Muscle layer of colon (tissue), 2 donors: Measurements from ENCODE around the gene PPARGC1A.

Experiments
- H3K27ac ChIP-seq: one replicate; pipeline ENCODE4 v1.7.0; 2013; ENCODE audit warnings: low read depth, mild to moderate bottlenecking, low read length, moderate library complexity
- H3K27me3 ChIP-seq, 2 donors: one replicate each; pipeline ENCODE4 v1.7.0; 2013; ENCODE audit warnings: low read length in 2 of 2, mild to moderate bottlenecking in 2 of 2; ENCODE audit not compliant: insufficient read depth in 2 of 2, control insufficient read depth in 1 of 2
- H3K36me3 ChIP-seq: one replicate; pipeline ENCODE4 v1.7.0; 2013; ENCODE audit warnings: mild to moderate bottlenecking, low read length; ENCODE audit not compliant: insufficient read depth
- H3K4me1 ChIP-seq: one replicate; pipeline ENCODE4 v1.7.0; 2013; ENCODE audit warnings: mild to moderate bottlenecking, low read length; ENCODE audit not compliant: insufficient read depth
- H3K4me3 ChIP-seq, 2 donors: one replicate each; pipeline ENCODE4 v1.7.0; 2013; ENCODE audit warnings: low read length in 2 of 2, low read depth in 1 of 2, mild to moderate bottlenecking in 1 of 2, moderate library complexity in 1 of 2
- H3K9ac ChIP-seq: one replicate; pipeline ENCODE4 v1.7.0; 2013; ENCODE audit warnings: low read length
- H3K9me3 ChIP-seq: one replicate; pipeline ENCODE4 v1.7.0; 2013; ENCODE audit warnings: mild to moderate bottlenecking, low read length
- donor health status: abdominal sarcoma.
- donor health status: Adenocarcinoma of cecum.

Gene PPARGC1A, protein sequence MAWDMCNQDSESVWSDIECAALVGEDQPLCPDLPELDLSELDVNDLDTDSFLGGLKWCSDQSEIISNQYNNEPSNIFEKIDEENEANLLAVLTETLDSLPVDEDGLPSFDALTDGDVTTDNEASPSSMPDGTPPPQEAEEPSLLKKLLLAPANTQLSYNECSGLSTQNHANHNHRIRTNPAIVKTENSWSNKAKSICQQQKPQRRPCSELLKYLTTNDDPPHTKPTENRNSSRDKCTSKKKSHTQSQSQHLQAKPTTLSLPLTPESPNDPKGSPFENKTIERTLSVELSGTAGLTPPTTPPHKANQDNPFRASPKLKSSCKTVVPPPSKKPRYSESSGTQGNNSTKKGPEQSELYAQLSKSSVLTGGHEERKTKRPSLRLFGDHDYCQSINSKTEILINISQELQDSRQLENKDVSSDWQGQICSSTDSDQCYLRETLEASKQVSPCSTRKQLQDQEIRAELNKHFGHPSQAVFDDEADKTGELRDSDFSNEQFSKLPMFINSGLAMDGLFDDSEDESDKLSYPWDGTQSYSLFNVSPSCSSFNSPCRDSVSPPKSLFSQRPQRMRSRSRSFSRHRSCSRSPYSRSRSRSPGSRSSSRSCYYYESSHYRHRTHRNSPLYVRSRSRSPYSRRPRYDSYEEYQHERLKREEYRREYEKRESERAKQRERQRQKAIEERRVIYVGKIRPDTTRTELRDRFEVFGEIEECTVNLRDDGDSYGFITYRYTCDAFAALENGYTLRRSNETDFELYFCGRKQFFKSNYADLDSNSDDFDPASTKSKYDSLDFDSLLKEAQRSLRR

DNA sequence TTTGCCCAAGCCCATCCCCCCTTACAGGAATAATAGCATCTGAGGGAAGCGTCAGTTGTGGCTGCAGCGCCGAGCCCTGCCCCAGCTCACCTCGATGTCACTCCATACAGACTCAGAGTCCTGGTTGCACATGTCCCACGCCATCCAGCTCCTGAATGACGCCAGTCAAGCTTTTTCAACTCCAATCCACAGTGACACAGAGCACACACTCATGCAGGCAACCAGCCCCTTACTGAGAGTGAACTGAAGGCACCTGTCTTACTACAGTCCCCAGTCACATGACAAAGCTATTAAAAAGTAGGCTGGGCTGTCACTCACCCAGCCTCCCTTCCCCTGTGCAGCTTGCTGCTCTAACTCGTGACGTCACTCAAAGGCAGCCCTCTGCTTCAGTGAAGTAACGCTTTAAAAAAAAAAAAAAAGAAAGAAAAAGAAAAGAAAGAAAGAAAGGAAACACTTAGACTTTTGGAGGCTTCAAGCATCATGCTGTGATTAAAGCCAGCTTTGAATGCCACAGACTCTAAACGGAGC is at the start of gene PPARGC1A:
TSS of gene PPARGC1A (minus strand) at position 234 of the 528 bp plus-strand sequence. CDS start at position 144, 90 bp downstream.
- Histone ChIP-seq H3K4me1 (peaks cover 26% of the 10 kb centered on the region), H3K27ac (peak within 1 kb of the TSS; percentile 89), H3K9me3 (no peaks in the 10 kb centered on the region), H3K9ac (peak within 1 kb of the TSS; percentile 52), H3K4me3 (peak within 1 kb of the TSS; percentile 56 to 78), H3K36me3 (no peaks in the 10 kb centered on the region), H3K27me3 (no peaks in the 10 kb centered on the region)

DNA sequence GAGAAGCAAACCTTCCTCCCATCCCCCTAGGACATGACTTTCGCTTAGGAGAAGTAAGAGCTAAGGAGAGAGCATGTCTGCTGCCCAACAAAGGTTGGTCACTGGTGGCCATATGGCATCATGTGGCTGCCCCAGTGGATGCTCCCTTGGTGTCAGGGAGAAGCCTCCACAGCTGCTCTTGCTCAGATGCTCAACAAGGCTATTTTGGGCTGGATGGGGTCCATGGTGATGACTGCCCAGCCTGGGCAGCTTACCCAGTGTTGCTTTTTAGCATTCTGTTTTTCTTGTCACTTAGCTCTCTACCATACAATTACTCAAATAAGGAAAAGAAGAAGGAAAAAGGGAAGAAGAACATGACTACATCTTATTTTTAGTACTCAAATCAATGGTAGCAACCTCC is 48.9 kb upstream of the PPARGC1A start:
- H3K27ac ChIP-seq = no peak overlapping the region

DNA sequence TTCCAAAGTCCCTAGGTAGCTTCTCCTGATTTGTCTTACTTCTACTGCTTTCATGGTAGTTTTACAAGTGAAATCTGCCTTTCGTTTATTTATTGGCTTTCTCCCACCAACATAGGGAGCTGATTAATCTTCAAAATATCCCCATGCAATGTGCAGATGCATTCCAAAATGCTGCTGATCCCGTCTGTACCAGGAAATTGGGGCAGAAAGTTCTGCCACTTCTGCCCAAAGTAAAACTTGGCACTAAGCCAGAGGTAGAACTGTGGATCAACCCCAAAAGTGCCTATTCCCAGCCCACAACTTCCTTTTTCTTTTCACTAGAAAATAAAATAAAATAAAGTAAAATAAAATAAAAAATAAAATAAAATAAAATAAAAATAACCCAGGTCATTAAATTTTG is 47.3 kb upstream of the PPARGC1A start:
- no peaks in the 10 kb centered on the region for H3K27me3 ChIP-seq
- no peak overlapping the region for H3K27ac ChIP-seq
- H3K4me1 ChIP-seq = peaks cover 15% of the 10 kb centered on the region
- H3K9ac ChIP-seq = no peak overlapping the region
- H3K9me3 ChIP-seq = no peaks in the 10 kb centered on the region
- H3K4me3 ChIP-seq = no peak overlapping the region
- H3K36me3 ChIP-seq = no peaks in the 10 kb centered on the region

More for the DNA sequence above, 48.9 kb upstream of the PPARGC1A start:
- no peaks in the 10 kb centered on the region for H3K27me3 ChIP-seq
- no peak overlapping the region for H3K9ac ChIP-seq
- H3K36me3 ChIP-seq = no peaks in the 10 kb centered on the region
- H3K4me1 ChIP-seq = peaks cover 15% of the 10 kb centered on the region
- no peak overlapping the region for H3K4me3 ChIP-seq
- no peaks in the 10 kb centered on the region for H3K9me3 ChIP-seq

DNA sequence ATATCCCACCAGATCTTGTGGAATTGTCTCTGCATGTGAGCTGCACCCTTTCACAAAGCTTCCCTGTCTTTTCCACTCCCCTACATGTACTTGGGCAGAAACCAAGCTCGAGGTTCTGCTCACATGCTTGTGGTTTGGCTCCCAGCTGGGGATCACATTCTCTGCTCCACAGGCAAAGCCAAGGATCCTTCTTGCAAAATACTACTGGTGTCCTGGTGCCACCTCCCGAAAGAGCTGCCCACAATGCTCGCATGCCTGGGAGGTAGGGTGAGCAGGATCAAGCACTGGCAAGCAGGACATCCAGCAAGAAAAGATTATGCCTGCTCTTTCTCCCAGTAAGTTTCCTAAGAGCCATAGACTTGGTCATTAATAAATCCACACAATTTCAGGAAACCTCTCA is 45.1 kb upstream of the PPARGC1A start:
- H3K36me3 ChIP-seq = no peaks in the 10 kb centered on the region
- H3K4me1 ChIP-seq = peaks cover 27% of the 10 kb centered on the region
- H3K9ac ChIP-seq = no peak overlapping the region
- no peak overlapping the region for H3K4me3 ChIP-seq
- H3K27ac ChIP-seq = no peak overlapping the region
- no peaks in the 10 kb centered on the region for H3K9me3 ChIP-seq
- H3K27me3 ChIP-seq = no peaks in the 10 kb centered on the region

DNA sequence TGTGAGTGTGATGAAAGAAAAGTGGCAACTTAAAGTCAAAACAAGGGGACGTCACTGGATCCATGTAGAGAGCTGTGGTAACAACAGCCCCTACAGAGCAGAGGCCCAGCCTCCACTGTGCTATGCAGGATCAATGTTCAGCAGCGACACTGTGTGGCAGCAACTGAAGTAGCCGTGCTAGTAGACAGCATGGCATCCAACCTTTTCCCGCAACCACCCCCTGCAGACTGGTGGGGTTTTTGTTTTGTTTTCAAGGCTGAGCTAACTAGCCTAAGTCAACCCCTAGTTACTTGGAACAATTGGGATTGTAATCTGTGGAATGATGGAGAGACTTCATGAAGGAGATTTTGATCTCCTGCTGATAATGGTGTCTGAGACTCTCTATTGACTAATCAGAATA is 44.4 kb upstream of the PPARGC1A start:
- Histone ChIP-seq H3K4me3 (no peak overlapping the region), H3K9ac (no peak overlapping the region), H3K27ac (no peak overlapping the region), H3K27me3 (no peaks in the 10 kb centered on the region), H3K4me1 (peaks cover 27% of the 10 kb centered on the region), H3K9me3 (no peaks in the 10 kb centered on the region), H3K36me3 (no peaks in the 10 kb centered on the region)

DNA sequence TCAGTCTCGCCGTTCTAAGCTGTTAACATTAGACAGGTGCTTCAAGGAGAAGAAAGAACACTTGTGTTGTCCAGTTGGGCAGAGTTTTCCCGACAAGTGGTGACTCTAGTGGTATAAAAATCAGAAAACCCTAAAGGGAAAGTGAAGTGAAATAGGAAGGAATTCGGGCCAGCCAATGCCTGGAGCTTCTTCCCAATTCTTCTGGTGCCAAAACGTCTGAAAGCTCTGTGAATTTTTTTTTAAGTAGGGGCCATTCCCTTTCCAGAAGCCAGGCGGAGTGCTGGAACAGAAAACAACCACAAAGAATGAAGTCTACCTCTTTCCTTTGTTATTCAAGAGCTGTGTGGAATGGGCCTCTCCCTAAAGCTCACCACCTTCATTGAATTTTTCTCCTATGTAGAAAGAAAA is 43.1 kb upstream of the PPARGC1A start:
- peaks cover 27% of the 10 kb centered on the region for H3K4me1 ChIP-seq
- H3K9ac ChIP-seq = no peak overlapping the region
- no peaks in the 10 kb centered on the region for H3K36me3 ChIP-seq
- H3K27ac ChIP-seq = no peak overlapping the region
- no peaks in the 10 kb centered on the region for H3K9me3 ChIP-seq
- no peaks in the 10 kb centered on the region for H3K27me3 ChIP-seq
- no peak overlapping the region for H3K4me3 ChIP-seq

DNA sequence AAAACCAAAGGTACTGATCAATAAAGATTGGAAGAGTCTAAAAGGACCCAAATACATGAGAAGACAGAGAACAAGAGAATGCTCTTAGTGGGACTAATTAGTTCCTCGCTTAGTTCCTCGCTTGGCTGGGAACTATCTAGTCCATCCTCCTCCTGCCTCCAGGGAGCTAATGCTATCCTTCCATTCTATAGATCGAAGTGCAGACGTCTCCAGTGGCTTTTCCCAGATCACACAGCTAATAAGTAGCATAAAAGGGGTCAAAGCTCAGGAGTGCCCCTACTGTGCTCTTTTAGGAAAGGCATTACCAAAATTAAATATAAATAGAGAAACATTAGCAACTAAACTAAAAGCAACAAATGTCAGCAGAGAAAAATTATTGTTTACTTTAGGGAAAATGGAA is 42.3 kb upstream of the PPARGC1A start:
- Histone ChIP-seq H3K36me3 (no peaks in the 10 kb centered on the region), H3K4me3 (no peak overlapping the region), H3K9ac (no peak overlapping the region), H3K27me3 (no peaks in the 10 kb centered on the region), H3K27ac (no peak overlapping the region), H3K9me3 (no peaks in the 10 kb centered on the region), H3K4me1 (peaks cover 27% of the 10 kb centered on the region)

DNA sequence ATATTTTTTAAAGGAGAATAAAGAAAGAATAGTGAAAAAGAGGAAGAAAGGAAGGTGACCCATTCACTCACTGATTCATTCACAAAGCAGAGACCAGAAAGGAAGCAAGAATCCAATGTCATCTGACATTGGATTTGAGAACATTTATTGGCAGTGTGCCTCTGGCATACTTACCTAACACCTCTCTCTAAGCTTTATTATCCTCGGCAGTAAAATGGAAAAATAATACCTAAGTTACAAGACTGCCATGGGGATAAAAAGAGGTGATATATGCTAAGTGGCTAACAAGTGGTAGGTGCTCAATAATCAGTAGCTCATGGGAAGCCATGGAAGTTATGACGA is 41.6 kb upstream of the PPARGC1A start:
- Histone ChIP-seq H3K27me3 (no peaks in the 10 kb centered on the region), H3K27ac (no peak overlapping the region), H3K9me3 (no peaks in the 10 kb centered on the region), H3K9ac (no peak overlapping the region), H3K36me3 (no peaks in the 10 kb centered on the region), H3K4me3 (no peak overlapping the region), H3K4me1 (peaks cover 27% of the 10 kb centered on the region)

DNA sequence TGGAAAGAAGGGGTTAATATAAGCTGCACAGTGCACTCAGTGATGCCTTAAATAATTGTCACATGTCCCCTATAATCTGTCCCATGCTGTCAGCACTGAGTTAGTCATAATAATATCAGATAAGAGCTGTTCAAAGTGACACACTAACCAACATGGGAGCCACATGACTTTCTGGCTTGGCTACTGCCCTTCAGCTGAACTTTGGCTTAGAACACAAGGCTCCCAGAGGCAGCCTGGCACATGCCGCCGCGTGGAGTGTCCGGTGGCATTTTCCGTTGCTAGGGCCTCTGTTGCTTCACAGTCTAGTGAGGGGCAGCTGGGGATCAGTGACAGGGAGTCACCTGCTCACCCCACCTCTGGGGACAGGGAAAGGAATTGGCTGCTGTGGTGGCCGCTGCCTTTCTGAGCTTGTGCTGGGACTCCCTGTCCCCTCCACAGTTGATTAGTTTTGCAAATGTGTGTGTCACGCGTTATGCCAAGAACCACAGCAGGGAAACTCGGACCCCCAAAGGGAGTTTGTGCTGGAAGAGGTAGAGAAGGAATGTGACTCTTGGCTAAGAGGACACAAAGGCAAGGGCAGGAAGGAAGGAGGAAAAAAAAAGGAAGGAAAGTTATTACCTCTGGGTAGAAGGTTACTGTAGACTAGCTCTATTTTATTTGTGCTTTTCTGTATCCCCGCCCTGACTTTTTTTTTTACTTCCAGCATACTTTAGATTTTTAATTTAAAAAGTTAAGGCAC is 41.1 kb upstream of the PPARGC1A start:
- peaks cover 27% of the 10 kb centered on the region for H3K4me1 ChIP-seq
- H3K9me3 ChIP-seq = no peaks in the 10 kb centered on the region
- H3K9ac ChIP-seq = no peak overlapping the region
- H3K27me3 ChIP-seq = no peaks in the 10 kb centered on the region
- H3K27ac ChIP-seq = no peak overlapping the region
- no peaks in the 10 kb centered on the region for H3K36me3 ChIP-seq
- no peak overlapping the region for H3K4me3 ChIP-seq

DNA sequence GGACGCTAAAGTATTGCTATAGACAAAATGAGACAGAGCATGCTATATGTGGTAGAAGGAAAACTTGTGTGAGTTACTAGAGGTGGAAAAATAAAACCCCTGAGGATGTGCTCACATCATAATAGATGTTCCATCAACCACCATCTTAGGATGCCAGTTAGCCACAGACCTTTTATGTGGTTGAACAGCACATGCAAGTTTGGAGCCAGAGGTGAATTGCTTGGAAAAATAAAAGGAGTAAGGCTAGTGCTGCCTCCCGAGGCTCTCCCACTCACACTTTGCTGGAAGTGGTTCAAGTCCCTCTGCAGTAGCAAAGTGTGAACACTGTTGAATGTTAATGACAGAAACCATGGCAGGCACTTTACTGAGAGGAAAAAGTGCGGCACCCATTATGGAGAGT is 39.4 kb upstream of the PPARGC1A start:
- H3K9me3 ChIP-seq = no peaks in the 10 kb centered on the region
- no peak overlapping the region for H3K4me3 ChIP-seq
- H3K36me3 ChIP-seq = no peaks in the 10 kb centered on the region
- no peak overlapping the region for H3K27ac ChIP-seq
- no peak overlapping the region for H3K9ac ChIP-seq
- no peaks in the 10 kb centered on the region for H3K27me3 ChIP-seq
- H3K4me1 ChIP-seq = peaks cover 16% of the 10 kb centered on the region

DNA sequence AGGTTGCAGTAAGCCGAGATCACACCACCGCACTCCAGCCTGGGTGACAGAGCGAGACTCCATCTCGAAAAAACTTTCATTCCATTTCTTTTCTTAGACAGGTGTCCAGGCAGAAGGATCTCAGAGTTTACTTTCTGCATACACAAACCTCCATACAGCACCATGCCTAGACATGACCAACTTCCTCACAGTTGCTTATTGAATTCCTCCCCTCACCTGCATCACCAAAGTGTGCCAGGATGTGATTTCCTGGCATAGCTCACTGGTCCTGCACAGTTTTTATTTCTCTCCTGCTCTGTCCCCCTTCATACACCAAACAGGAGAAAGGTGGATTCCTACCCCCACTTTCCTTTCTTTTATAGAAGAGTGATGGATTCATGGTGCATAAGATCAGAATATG is 34.7 kb upstream of the PPARGC1A start:
- Histone ChIP-seq H3K4me3 (no peak overlapping the region), H3K27me3 (no peaks in the 10 kb centered on the region), H3K27ac (no peak overlapping the region), H3K9ac (no peak overlapping the region), H3K36me3 (no peaks in the 10 kb centered on the region), H3K9me3 (no peaks in the 10 kb centered on the region), H3K4me1 (no peaks in the 10 kb centered on the region)
